Stimulated activated CD4-positive, alpha-beta T cell treated with anti-CD3 and anti-CD28 coated beads, Interleukin-2, amount 100 ng/mL, for 4 hours (primary cell): ENCODE results near the gene PPARA.
"Not testable (repeated sequence)": the region's sequence is repeated elsewhere in the genome, so short reads cannot be mapped to it uniquely, and the experiment has no call there.

Source experiments
- DNase-seq: peaks from one replicate; pipeline ENCODE4 v3.0.0-alpha.2; 2020; ENCODE audit warnings: low read depth

The PPARA gene

DNA sequence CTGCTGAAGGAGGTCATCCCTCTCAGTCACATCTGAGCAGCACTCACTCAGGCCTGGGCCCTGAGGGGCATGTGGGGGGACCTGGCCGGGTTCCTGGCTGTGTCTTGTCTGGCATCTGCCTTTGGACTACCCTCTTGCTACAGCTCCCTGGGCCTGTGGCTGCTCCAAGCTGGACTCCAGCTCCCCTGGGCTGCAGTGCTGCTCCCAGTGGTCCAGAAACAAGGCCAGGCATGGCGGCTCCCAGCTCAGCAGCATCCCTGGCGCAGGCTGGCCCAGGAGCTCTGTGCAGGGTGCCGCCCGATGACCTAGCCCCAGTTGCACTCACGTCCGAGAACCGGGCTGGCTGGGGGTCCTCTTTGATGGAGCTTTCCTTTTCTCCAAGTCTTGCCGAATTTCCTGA, 94.4 kb downstream of the PPARA start:
- DNase-seq, result no peak

GRCh38 chr22:46245511-46245910, 95.2 kb downstream of the PPARA start:
- DNase-seq, result no peak

GRCh38 chr22:46246178-46246577, 95.9 kb downstream of the PPARA start:
- no peak for DNase-seq

GRCh38 chr22:46247443-46247975, 97.2 kb downstream of the PPARA start:
- DNase-seq, result no peak

- DNase-seq, result peak; percentile 89
Observed at GRCh38 chr22:46250035-46250782, 99.9 kb downstream of the PPARA start, which contains the start of gene CDPF1. Gene CDPF1, minus strand, starts transcription at chr22:46250293. Its CDS starts 2,009 bp downstream, at chr22:46248284.

DNA sequence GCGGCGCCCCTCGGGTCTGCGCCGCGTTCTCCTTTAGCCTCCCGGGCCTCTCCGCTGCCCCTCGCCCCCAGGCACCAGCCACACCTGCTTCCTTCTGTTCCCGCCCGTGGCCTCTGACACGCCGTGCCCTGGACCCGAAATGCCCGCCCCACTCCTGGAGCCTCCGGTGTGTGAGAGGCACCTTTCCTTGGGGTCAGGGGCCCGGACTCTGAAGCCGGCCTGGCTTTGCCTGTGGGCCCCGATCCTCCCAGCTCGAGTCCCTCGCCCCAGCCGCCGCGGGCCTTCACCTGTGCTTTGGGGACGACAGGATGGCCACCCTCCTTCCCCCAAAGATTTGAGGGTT, 100.4 kb downstream of the PPARA start:
- DNase-seq, result no peak

GRCh38 chr22:46251266-46251665, 100.9 kb downstream of the PPARA start:
- no peak for DNase-seq

GRCh38 chr22:46251816-46252380, 101.6 kb downstream of the PPARA start:
- DNase-seq, result no peak

DNA sequence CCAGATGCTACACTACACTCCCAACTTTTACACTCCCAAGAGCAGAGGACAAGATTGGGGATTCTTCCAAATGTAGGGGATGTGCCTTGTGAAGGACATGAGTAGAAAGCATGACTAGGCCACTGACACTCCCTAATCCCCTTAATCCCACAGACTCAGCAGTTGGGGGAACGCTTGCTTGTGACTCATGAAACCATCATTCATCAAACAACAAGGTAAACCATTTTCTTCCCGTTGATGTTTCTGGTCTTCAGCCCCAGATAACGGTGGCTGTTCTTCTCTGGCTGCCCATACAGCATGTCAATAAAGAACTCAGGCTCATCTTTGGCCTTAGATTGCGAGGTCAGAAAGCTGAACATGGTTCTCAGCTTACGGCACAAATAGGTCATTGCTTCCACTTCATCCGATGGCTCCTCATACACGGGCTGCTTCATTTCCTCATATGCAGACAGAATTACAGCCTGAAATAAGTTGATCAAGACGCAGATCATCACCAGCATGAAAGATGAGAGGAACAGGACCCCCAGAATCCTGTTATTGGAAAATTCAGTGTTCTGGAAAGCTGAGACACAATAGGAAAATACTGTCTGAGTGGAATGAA, 106.1 kb downstream of the PPARA start:
- no peak for DNase-seq

DNA sequence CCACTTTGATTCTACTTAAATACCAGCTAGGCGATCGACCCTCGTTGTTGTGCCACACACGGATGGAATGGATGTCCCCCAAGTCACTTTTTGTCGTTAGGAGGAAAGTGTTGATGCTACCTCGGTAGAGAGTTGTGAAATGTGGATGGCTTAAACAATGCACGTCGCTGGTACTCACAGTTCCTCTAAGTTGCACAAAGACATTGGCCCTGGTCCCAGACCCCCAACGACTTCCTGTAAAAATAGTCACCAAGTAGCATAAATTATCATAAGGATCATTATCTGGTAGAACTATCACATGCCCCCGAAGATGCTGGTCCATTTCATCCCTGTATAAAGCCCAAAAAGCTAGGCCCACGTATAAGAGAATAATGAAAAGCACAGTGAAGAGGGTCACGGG, 109.0 kb downstream of the PPARA start:
- DNase-seq, result no peak

- DNase-seq, result no peak
Observed at GRCh38 chr22:46260038-46260437, 109.7 kb downstream of the PPARA start.

DNA sequence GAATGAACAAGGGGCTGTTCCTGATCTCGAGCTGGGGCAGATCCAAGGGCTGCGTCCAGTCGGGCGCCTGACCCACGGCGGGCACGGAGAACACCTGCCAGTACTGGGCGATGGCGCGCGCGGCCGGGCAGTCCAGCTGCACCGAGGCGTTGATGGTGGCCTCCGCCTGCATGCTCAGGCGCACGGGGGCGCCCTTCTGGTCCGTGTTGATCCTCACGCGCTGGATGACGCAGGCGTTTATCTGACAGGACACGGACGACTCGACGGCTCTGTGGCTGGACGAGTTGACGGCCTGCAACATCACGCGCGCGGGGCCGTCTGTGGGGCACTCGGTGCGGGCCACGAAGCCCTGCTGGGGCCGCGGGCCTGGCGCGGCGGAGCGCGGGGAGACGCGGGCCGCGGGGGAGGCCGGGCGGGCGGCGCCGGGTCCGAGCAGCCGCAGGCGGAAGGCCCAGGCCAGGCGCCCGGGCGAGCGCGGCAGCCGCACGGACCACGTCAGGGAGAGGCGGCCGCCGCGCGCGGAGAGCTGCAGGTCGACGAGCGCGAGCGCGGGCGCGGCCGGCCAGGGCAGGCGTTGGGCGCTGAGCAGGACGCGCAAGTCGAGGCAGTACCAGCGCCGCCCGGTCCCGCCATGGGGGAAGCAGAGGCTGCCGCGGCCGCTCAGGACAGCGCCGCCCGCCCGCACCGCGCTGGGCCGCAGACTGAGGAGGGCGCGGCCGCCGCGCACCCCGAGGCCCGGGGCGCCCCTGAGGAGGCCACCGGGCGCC, 112.3 kb downstream of the PPARA start:
- DNase-seq, result no peak

DNA sequence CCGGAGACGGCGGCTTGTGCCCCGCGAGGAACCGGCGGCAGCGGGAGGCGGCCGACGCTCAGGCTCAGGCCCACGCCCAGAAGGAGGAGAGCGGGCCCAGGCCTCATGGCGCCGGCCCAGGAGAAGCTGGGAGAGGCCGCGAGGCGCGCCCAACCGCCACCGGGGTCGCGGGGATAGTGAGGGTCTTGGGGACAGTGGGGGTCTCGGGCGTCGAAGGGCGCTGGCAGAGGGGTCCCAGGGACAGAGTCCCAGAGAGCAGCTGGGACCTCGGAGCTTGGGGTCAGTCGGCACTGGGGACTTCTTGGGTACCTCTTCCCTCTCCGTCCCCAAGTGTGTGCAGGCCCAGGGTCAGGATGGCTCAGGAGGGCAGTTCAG, 112.9 kb downstream of the PPARA start, which contains the start of gene PKDREJ:
PKDREJ (minus strand) TSS at position 128 of the 375 bp plus-strand sequence; CDS start at position 107, 21 bp downstream.
- no peak for DNase-seq

DNA sequence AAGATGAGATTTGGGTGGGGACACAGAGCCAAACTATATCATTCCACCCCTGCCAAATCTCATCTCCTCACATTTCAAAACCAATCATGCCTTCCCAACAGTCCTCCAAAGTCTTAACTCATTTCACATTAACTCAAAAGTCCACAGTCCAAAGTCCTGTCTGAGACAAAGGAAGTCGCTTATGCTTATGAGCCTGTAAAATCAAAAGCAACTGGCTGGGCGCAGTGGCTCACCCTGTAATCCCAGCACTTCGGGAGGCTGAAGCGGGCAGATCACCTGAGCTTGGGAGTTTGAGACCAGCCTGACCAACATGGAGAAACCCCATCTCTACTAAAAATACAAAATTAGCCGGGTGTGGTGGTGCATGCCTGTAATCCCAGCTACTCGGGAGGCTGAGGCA, 114.2 kb downstream of the PPARA start:
- not testable (repeated sequence) for DNase-seq

DNA sequence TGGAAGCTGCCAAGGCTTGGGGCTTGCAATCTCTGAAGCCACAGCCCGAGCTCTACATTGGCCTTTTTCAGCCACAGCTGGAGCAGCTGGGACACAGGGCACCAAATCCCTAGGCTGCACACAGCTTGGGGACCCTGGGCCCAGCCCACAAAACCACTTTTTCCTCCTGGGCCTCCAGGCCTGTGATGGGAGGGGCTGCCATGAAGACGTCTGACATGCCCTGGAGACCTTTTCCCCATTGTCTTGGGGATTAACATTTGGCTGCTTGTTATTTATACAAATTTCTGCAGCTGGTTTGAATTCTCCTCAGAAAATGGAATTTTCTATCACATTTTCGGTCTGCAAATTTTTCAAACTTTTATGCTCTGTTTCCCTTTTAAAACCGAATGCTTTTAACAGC, 115.3 kb downstream of the PPARA start:
- not testable (repeated sequence) for DNase-seq

DNA sequence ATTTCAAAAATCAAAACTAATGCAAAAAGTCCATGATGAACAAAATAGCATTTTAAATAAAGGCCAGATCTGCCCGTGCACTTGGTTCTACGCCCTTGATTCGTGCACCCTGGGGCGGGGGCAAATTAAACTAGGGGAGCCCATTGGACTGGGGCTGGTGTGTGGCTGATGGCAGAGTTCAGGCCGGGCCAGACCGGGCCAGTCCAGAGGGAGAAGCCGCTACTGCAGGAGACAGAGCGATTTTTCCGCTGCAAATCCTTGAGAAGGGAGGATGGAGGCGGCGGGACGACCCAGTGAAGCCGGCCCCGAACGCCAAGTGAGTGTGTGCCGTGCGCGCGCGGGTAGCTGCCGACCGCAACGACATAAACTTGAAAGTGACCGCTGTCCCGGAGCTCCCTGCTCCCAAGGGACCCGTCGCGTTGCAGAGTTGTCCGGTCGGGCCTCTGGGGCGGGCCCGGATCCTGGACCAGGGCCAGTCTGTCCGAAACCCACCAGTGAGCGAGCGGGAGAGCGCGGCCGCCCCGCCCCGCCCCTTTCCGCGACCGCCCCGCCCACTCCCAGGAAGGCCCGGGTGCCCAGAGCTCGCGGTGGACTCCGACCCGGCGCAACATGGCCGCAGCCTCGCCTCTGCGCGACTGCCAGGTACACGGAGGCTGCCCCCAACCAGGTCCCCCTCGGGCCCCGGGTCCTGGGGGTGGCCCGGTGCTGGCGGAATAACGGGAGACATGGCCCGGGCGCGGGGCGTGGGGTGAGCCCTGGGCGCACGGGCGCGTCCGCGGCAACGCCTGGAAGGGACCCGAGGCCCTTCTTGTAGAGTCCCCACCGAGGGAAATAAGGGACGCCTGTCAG, 117.3 kb downstream of the PPARA start, which contains the start of gene TTC38:
TTC38 (plus strand) TSS at position 578 of the 849 bp plus-strand sequence; CDS start at position 610, 32 bp downstream.
- DNase-seq, result peak; percentile 22

GRCh38 chr22:46269564-46269963, 119.2 kb downstream of the PPARA start:
- no peak for DNase-seq

DNA sequence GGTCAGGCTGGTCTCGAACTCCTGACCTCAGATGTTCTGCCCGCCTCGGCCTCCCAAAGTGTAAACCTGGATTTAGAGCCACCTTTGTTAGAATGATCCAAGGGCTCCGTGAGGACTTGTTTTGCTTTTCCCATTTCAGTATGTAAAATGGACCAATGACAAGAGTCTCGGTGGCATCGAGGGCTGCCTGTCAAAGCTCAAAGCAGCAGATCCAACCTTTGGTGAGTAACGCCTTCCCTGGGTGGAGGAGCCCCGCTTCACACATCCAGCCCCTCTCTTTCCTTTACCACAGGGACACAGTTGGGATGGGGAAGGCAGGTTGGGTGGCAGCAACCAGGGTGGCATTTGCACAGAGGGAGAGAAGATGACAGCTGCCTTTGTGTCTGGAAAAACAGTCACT, 121.9 kb downstream of the PPARA start:
- no peak for DNase-seq

DNA sequence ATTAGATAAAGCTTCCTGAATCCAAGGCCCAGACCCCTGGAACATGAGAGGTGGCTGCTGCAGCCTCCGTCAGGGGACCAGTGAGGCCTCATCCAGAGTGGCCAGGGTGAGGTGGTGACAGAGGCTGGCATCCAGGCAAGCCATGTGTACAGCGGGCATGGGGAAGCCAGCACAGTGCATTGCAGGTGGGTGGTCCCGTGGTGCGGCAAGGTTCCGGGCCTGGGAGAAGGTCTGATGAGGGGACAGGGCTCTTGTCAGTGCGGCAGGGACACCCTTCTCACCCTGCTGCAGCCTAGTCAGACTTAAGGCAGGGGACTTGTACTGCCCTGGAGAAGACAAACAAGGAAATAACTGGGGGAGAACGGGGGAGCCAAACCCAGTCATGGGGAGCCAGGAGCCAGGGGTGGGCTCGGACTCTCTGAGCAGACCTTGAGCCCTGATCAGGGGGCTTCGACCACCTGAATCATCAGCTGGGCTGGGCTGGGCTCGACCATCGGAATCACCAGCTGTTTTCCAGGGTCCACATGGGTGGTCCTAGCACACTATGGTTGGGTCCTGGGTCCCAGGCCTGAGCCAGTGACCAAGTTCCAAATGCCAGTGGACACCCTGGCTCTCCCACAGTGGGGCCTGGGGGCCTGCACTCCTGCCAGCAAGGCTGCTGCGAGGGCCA, 122.6 kb downstream of the PPARA start:
- no peak for DNase-seq

GRCh38 chr22:46273432-46274148, 123.3 kb downstream of the PPARA start:
- no peak for DNase-seq
